NCI-H526 treated with DMSO at 0.1 percent for 48 hours (cell line): ENCODE data around the gene RALGPS1.

Experiments used
- DNase-seq: peaks from one replicate; lab custom pipeline; 2025; lab: John Stamatoyannopoulos, UW

Gene RALGPS1

GRCh38 chr9:127079446-127080140 is 165.0 kb downstream of the RALGPS1 start:
- DNase-seq: no peak

- no peak for DNase-seq
Measured at GRCh38 chr9:127081250-127082185, 166.9 kb downstream of the RALGPS1 start.

GRCh38 chr9:127083138-127083980 is 168.8 kb downstream of the RALGPS1 start:
- DNase-seq: no peak

GRCh38 chr9:127084076-127085039 is 169.8 kb downstream of the RALGPS1 start:
- no peak for DNase-seq

- DNase-seq: no peak
Measured at GRCh38 chr9:127085186-127085585, 170.6 kb downstream of the RALGPS1 start.

- DNase-seq: no peak
Measured at GRCh38 chr9:127086771-127087170, 172.2 kb downstream of the RALGPS1 start.

- no peak for DNase-seq
Measured at GRCh38 chr9:127087411-127087810, 172.8 kb downstream of the RALGPS1 start.

GRCh38 chr9:127087836-127088235 is 173.3 kb downstream of the RALGPS1 start:
- DNase-seq: no peak

- DNase-seq: no peak
Measured at GRCh38 chr9:127088724-127089615, 174.4 kb downstream of the RALGPS1 start.

GRCh38 chr9:127089631-127090081 is 175.1 kb downstream of the RALGPS1 start:
- DNase-seq: no peak

GRCh38 chr9:127090341-127090985 is 175.9 kb downstream of the RALGPS1 start:
- no peak for DNase-seq

GRCh38 chr9:127091526-127091925 is 176.9 kb downstream of the RALGPS1 start:
- DNase-seq: no peak

- DNase-seq: no peak
Measured at GRCh38 chr9:127092041-127092608, 177.5 kb downstream of the RALGPS1 start.

GRCh38 chr9:127093319-127094020 is 178.9 kb downstream of the RALGPS1 start:
- DNase-seq: no peak

GRCh38 chr9:127095411-127095810 is 180.8 kb downstream of the RALGPS1 start:
- DNase-seq: no peak

GRCh38 chr9:127096208-127096607 is 181.6 kb downstream of the RALGPS1 start:
- DNase-seq: no peak

- no peak for DNase-seq
Measured at GRCh38 chr9:127097683-127098082, 183.1 kb downstream of the RALGPS1 start.

- DNase-seq: no peak
Measured at GRCh38 chr9:127098916-127099553, 184.5 kb downstream of the RALGPS1 start.
